ENCODE measurements around the gene ARIH2.

DNA sequence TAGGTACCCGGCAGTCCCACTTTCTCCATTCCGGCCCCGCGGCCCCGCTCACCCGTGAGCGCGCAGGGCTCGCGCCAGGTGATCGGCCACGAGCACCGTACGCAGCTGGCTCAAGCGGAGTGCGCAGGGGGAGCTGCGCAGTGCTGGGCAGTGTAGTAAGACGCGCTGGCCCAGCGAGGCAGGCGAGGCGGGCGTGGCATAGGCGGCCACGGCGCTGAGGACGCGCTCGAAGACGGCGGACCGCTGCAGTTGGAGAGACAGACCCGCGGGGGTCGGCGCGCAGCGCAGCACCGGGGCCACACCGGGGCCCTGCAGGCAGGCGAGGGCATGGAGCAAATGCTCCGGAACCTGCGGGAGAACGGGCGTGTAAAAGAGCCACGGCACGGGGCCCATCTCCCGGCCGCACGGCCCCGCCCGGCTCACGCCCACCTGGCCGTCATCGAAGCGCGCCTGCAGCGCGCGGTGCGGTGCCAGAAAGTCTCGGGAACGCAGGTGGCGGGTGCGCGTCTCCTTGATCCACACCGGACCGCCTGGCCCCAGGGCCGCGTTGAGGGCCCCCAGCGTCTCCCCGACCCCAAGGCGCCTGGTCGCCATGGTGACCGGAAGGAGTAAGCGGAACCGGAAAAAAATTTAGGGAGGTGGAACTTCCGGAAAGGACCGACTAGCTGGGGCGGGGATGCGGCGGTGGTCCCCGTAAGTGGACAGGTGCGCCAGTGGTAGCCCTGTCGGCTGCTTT is 99.5 kb downstream of the ARIH2 start, which contains the start of gene DALRD3:
- TF ChIP-seq TCF12 (IDR thresholded peaks at IDR 0.05; ENCODE audit: low read depth): 0 out of 2 replicates have a peak, but pooled peaks have one; percentile 12
- TF ChIP-seq YY1 (IDR thresholded peaks at IDR 0.05; ENCODE audit: low read depth): peak; percentile 67
- 0 out of 2 replicates have a peak, but pooled peaks have one; percentile 8 for TF ChIP-seq EP300 (IDR thresholded peaks at IDR 0.05; ENCODE audit: borderline replicate concordance)
- no peak for TF ChIP-seq REST (IDR thresholded peaks at IDR 0.05; ENCODE audit: low read depth)
- no peak for TF ChIP-seq TAF1 (IDR thresholded peaks at IDR 0.05; ENCODE audit: low read depth)
- no peak for TF ChIP-seq RAD21 (IDR thresholded peaks at IDR 0.05; ENCODE audit: low read depth)
- TF ChIP-seq MAX (IDR thresholded peaks at IDR 0.05): peak; percentile 70
- peak; percentile 81 for TF ChIP-seq CREB1 (IDR thresholded peaks at IDR 0.05; ENCODE audit: low read depth)
- 0 out of 2 replicates have a peak, but pooled peaks have one; percentile 11 for TF ChIP-seq TEAD4 (IDR thresholded peaks at IDR 0.05)
- TF ChIP-seq CEBPB (IDR thresholded peaks at IDR 0.05): no peak

Measured in Ishikawa (cell line).